SK-N-SH (cell line): ENCODE results near the gene NOD1. TPM values are rescaled to one million over a fixed set of nuclear protein-coding genes. Genes with fewer than 3 reads are reported as not detected.

Experiments
- CTCF ChIA-PET: fragments of 300-600, 350-600 bp; formaldehyde crosslinking; extraction: SDS; loops from one replicate; lab custom pipeline; 2021; lab: Yijun Ruan, JAX
- POLR2A ChIA-PET: fragments of 350-600 bp; sonication (Branson Sonifier 250); formaldehyde crosslinking; extraction: SDS; loops from one replicate; lab custom pipeline; 2020; ENCODE audit warnings: antibody characterized with exemption, inconsistent platforms; lab: Yijun Ruan, JAX
- DNase-seq: peaks from one replicate; pipeline ENCODE4 v3.0.0; 2012
- H2AFZ ChIP-seq: fragments of 200-600 bp; sonication (generic); 2 replicates; pipeline ENCODE4 v1.8.1; 2016; ENCODE audit warnings: antibody characterized with exemption, mild to moderate bottlenecking, low read depth
- H3F3A ChIP-seq: fragments of 200-600 bp; sonication (generic); replicated peaks from 2 replicates; pipeline ENCODE3; 2016; ENCODE audit warnings: antibody characterized with exemption, mild to moderate bottlenecking; ENCODE audit not compliant: insufficient read depth
- H3K27ac ChIP-seq, 2 experiments: fragments of 200-500 bp in 1 of 2; fragments of 200-600 bp in 1 of 2; sonication (Bioruptor generic) in 1 of 2; sonication (generic), shearing (Covaris generic) in 1 of 2; 2 replicates each; pipeline versions ENCODE4 v1.5.1 to v1.6.1; 2014 to 2016; ENCODE audit warnings: low read depth in 2 of 2, inconsistent platforms in 1 of 2, low read length in 1 of 2, mild to moderate bottlenecking in 1 of 2, mixed read lengths in 1 of 2
- H3K27me3 ChIP-seq: fragments of 200-600 bp; sonication (generic), shearing (Covaris generic); 2 replicates; pipeline ENCODE4 v1.6.1; 2016; ENCODE audit warnings: mixed run types; ENCODE audit not compliant: insufficient read depth
- H3K36me3 ChIP-seq, 2 experiments: fragments of 200-500 bp in 1 of 2; fragments of 200-600 bp in 1 of 2; sonication (Bioruptor generic) in 1 of 2; sonication (generic) in 1 of 2; replicated peaks in 1 of 2; 2 replicates each; pipeline versions ENCODE3 to v1.5.1; 2014 to 2016; ENCODE audit warnings: low read length in 1 of 2, mild to moderate bottlenecking in 1 of 2; ENCODE audit not compliant: insufficient read depth in 2 of 2, control insufficient read depth in 1 of 2
- H3K4me1 ChIP-seq, 2 experiments: fragments of 200-500 bp in 1 of 2; fragments of 200-600 bp in 1 of 2; sonication (Bioruptor generic) in 1 of 2; sonication (generic), shearing (Covaris generic) in 1 of 2; 2 replicates each; pipeline versions ENCODE4 v1.5.1 to v1.6.1; 2014 to 2016; ENCODE audit warnings: low read depth in 1 of 2, low read length in 1 of 2, mixed run types in 1 of 2; ENCODE audit not compliant: insufficient read depth in 2 of 2, control insufficient read depth in 1 of 2
- H3K4me2 ChIP-seq: fragments of 200-600 bp; sonication (generic), shearing (Covaris generic); 2 replicates; pipeline ENCODE4 v1.6.1; 2017; ENCODE audit warnings: mixed run types
- H3K4me3 ChIP-seq, 2 experiments: fragments of 200-500 bp in 1 of 2; fragments of 200-600 bp in 1 of 2; sonication (Bioruptor generic) in 1 of 2; sonication (generic), shearing (Covaris generic) in 1 of 2; 2 replicates each; pipeline versions ENCODE4 v1.5.1 to v1.8.1; 2014 to 2016; ENCODE audit warnings: low read depth in 2 of 2, inconsistent platforms in 1 of 2, low read length in 1 of 2, mild to moderate bottlenecking in 1 of 2, mixed read lengths in 1 of 2, moderate library complexity in 1 of 2
- H3K79me2 ChIP-seq: fragments of 200-600 bp; sonication (generic); 2 replicates; pipeline ENCODE4 v1.8.1; 2017; ENCODE audit warnings: mild to moderate bottlenecking; ENCODE audit not compliant: insufficient read depth
- H3K9ac ChIP-seq: fragments of 200-600 bp; sonication (generic); 2 replicates; pipeline ENCODE4 v1.6.1; 2017; ENCODE audit warnings: mixed run types
- H3K9me2 ChIP-seq: fragments of 200-600 bp; sonication (generic); 2 replicates; pipeline ENCODE4 v1.6.1; 2017; ENCODE audit warnings: mixed run types
- H3K9me3 ChIP-seq: fragments of 200-600 bp; sonication (generic); 2 replicates; pipeline ENCODE4 v1.6.1; 2017; ENCODE audit warnings: mixed run types, mild to moderate bottlenecking, moderate library complexity
- H4K20me1 ChIP-seq: fragments of 200-600 bp; sonication (generic); 2 replicates; pipeline ENCODE4 v1.6.1; 2017; ENCODE audit warnings: mild to moderate bottlenecking, mixed run types; ENCODE audit not compliant: insufficient read depth
- CTCF ChIP-seq: fragments of 200-600 bp; sonication (generic); IDR thresholded peaks from 2 replicates; pipeline ENCODE4 v1.6.1; 2017; ENCODE audit warnings: antibody characterized with exemption, mild to moderate bottlenecking, moderate library complexity
- EZH2phosphoT487 ChIP-seq: fragments of 200-600 bp; sonication (generic); IDR thresholded peaks from 2 replicates; pipeline ENCODE4 v1.6.1; 2017; ENCODE audit warnings: low read depth, mixed run types, mild to moderate bottlenecking, antibody characterized with exemption, moderate library complexity, borderline replicate concordance
- FOSL2 ChIP-seq: IDR thresholded peaks from 2 replicates; pipeline ENCODE4 v1.4.0; 2012; ENCODE audit warnings: low read depth, mild to moderate bottlenecking, moderate library complexity, borderline replicate concordance
- GABPA ChIP-seq: IDR thresholded peaks from 2 replicates; pipeline ENCODE4 v1.4.0; 2012; ENCODE audit warnings: low read depth, mild to moderate bottlenecking
- GATA2 ChIP-seq: sonication (generic); formaldehyde crosslinking; IDR thresholded peaks from 2 replicates; pipeline ENCODE4 v1.5.0; 2020; ENCODE audit warnings: mild to moderate bottlenecking, missing genetic modification reagents
- JUND ChIP-seq: IDR thresholded peaks from 2 replicates; pipeline ENCODE4 v1.4.0; 2012
- MXI1 ChIP-seq: IDR thresholded peaks from 2 replicates; pipeline ENCODE4 v1.6.1; 2012; ENCODE audit warnings: mild to moderate bottlenecking, low read depth, low read length, improper control_type of control experiment
- NRF1 ChIP-seq: IDR thresholded peaks from 2 replicates; pipeline ENCODE4 v1.6.1; 2012; ENCODE audit warnings: low read depth, mild to moderate bottlenecking, low read length
- RCOR1 ChIP-seq: fragments of 150-350 bp; IDR thresholded peaks from 2 replicates; pipeline ENCODE4 v1.6.1; 2017; ENCODE audit warnings: antibody characterized with exemption, low read length
- RFX5 ChIP-seq: IDR thresholded peaks from 2 replicates; pipeline ENCODE4 v1.6.1; 2012; ENCODE audit warnings: mild to moderate bottlenecking, improper control_type of control experiment, low read length
- SIN3A ChIP-seq: IDR thresholded peaks from 2 replicates; pipeline ENCODE4 v1.6.1; 2012; ENCODE audit warnings: low read depth, mild to moderate bottlenecking, low read length, moderate library complexity, borderline replicate concordance
- SMC3 ChIP-seq: IDR thresholded peaks from 2 replicates; pipeline ENCODE4 v1.6.1; 2012; ENCODE audit warnings: low read depth, low read length, improper control_type of control experiment
- TAF1 ChIP-seq: IDR thresholded peaks from 2 replicates; pipeline ENCODE4 v1.6.1; 2012; ENCODE audit warnings: low read depth, mild to moderate bottlenecking, low read length, moderate library complexity, borderline replicate concordance
- TCF12 ChIP-seq: IDR thresholded peaks from 2 replicates; pipeline ENCODE4 v1.4.0; 2012
- YY1 ChIP-seq: IDR thresholded peaks from 2 replicates; pipeline ENCODE4 v1.4.0; 2012; ENCODE audit warnings: low read depth, mild to moderate bottlenecking
- WGBS: methylation state at CpG from one replicate; pipeline ENCODE4 v1.1.6; 2017; ENCODE audit warnings: low lambda C conversion rate; 5-methylcytosine and 5-hydroxymethylcytosine counted together
- polyA plus RNA-seq, 3 experiments: library from polyadenylated mRNA; depleted of rRNA; stranded (reverse); fragments of >200 nt; gene quantifications; 2 replicates each; pipeline ENCODE4 v1.2.3, GENCODE V29; 2012
- TF ChIP-seq, protein P1 (sequence below): IDR thresholded peaks from 2 replicates; pipeline ENCODE4; 2012
- TF ChIP-seq, protein P2 (sequence below): IDR thresholded peaks from 2 replicates; pipeline ENCODE4 v1.4.0; 2012; ENCODE audit warnings: low read depth, borderline replicate concordance
- TF ChIP-seq, protein P3 (sequence below): fragments of 150-350 bp; IDR thresholded peaks from 2 replicates; pipeline ENCODE4 v1.6.1; 2016; ENCODE audit warnings: mild to moderate bottlenecking, low read depth, low read length
- TF ChIP-seq, protein P4 (sequence below): IDR thresholded peaks from 2 replicates; pipeline ENCODE4 v1.4.0; 2012; ENCODE audit warnings: low read depth

NOD1 gene
- polyA plus RNA-seq, 1 of the 3 experiments (the other 2 are of a cell fraction), result 5.5 TPM

DNA sequence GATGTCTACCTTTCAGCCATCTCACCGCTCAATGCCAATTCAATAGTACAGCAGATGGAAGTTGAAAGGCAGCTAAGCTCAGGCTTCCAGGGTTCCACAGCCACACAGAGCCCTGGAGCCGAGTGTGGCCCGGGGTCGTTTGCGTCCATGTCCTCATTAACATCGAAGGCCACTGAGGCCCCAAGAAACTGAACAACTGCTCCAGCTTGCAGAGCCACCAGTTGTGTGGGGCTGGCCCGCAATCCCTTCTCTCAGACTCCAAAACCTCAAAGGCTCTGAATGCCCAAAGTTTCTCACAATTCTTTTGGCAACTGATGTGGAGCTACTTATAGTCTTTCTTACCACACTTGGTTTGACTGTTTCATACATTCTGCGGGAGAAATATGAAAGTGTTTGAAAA, 31.1 kb downstream of the NOD1 start:
- Histone ChIP-seq H3F3A (no peaks in the 10 kb centered on the region), H3K9me3 (no peaks in the 10 kb centered on the region), H3K4me2 (no peak overlapping the region), H3K27ac (no peak overlapping the region; a peak in 1 of 4 replicates), H2AFZ (no peak overlapping the region), H4K20me1 (no peaks in the 10 kb centered on the region), H3K4me3 (no peak overlapping the region), H3K79me2 (no peaks in the 10 kb centered on the region), H3K4me1 (peaks cover 0 to 22% of the 10 kb centered on the region in 2 experiments; a peak in 1 of 4 replicates), H3K9me2 (no peaks in the 10 kb centered on the region), H3K36me3 (peaks cover 13 to 36% of the 10 kb centered on the region in 2 experiments), H3K27me3 (no peaks in the 10 kb centered on the region), H3K9ac (no peak overlapping the region)
- DNase-seq, result no peak
- ChIA-PET POLR2A (no interaction called here), CTCF (interaction anchor here (1.0 to 4.3 kb wide), 5 partner anchors 10 to 21 kb away, joined by 3 to 22 read pairs (median 4); no protein-coding TSS in a partner anchor)
- TF ChIP-seq RFX5, result no peak
- no peak for TF ChIP-seq GATA2
- TF ChIP-seq SIN3A, result no peak
- TF ChIP-seq EZH2phosphoT487, result no peak
- TF ChIP-seq FOSL2, result no peak
- 98% methylated on average over 8 of the region's 8 CpGs for WGBS

- Histone ChIP-seq H3K9me3 (no peaks in the 10 kb centered on the region), H3K4me1 (peaks cover 0 to 22% of the 10 kb centered on the region in 2 experiments; a peak in 1 of 4 replicates), H3K79me2 (no peaks in the 10 kb centered on the region), H3K4me3 (no peak overlapping the region), H3K36me3 (peaks cover 13 to 26% of the 10 kb centered on the region in 2 experiments), H3F3A (no peaks in the 10 kb centered on the region), H3K9me2 (no peaks in the 10 kb centered on the region), H3K27ac (no peak overlapping the region), H4K20me1 (no peaks in the 10 kb centered on the region), H3K4me2 (no peak overlapping the region), H2AFZ (no peak overlapping the region), H3K27me3 (no peaks in the 10 kb centered on the region), H3K9ac (no peak overlapping the region)
- TF ChIP-seq, protein P1, sequence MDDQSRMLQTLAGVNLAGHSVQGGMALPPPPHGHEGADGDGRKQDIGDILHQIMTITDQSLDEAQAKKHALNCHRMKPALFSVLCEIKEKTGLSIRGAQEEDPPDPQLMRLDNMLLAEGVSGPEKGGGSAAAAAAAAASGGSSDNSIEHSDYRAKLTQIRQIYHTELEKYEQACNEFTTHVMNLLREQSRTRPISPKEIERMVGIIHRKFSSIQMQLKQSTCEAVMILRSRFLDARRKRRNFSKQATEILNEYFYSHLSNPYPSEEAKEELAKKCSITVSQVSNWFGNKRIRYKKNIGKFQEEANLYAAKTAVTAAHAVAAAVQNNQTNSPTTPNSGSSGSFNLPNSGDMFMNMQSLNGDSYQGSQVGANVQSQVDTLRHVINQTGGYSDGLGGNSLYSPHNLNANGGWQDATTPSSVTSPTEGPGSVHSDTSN, result no peak
- TF ChIP-seq NRF1, result no peak
- no peak for TF ChIP-seq FOSL2
- no peak for TF ChIP-seq GABPA
- TF ChIP-seq, protein P2, sequence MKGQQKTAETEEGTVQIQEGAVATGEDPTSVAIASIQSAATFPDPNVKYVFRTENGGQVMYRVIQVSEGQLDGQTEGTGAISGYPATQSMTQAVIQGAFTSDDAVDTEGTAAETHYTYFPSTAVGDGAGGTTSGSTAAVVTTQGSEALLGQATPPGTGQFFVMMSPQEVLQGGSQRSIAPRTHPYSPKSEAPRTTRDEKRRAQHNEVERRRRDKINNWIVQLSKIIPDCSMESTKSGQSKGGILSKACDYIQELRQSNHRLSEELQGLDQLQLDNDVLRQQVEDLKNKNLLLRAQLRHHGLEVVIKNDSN, result no peak
- TF ChIP-seq YY1, result no peak
- no peak for TF ChIP-seq EZH2phosphoT487
- TF ChIP-seq CTCF, result no peak
- TF ChIP-seq TCF12, result no peak
- TF ChIP-seq, protein P3, sequence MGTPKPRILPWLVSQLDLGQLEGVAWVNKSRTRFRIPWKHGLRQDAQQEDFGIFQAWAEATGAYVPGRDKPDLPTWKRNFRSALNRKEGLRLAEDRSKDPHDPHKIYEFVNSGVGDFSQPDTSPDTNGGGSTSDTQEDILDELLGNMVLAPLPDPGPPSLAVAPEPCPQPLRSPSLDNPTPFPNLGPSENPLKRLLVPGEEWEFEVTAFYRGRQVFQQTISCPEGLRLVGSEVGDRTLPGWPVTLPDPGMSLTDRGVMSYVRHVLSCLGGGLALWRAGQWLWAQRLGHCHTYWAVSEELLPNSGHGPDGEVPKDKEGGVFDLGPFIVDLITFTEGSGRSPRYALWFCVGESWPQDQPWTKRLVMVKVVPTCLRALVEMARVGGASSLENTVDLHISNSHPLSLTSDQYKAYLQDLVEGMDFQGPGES, result no peak
- TF ChIP-seq, protein P4, sequence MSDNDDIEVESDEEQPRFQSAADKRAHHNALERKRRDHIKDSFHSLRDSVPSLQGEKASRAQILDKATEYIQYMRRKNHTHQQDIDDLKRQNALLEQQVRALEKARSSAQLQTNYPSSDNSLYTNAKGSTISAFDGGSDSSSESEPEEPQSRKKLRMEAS, result no peak
- no peak for TF ChIP-seq TAF1
- no peak for TF ChIP-seq SIN3A
- no peak for TF ChIP-seq RCOR1
- TF ChIP-seq MXI1, result no peak
- no peak for TF ChIP-seq JUND
- no peak for TF ChIP-seq SMC3
- CTCF ChIA-PET, result interaction anchor here (1.4 to 2.0 kb wide), 2 partner anchors 9 to 50 kb away, joined by 3 to 6 read pairs; no protein-coding TSS in a partner anchor
- no peak for DNase-seq
- POLR2A ChIA-PET, result no interaction called here
- 90% methylated on average over 4 of the region's 4 CpGs for WGBS
These were observed 32.3 kb downstream of the NOD1 start for GRCh38 chr7:30446266-30446665.
